Measurements from ENCODE around the gene CCR5AS.

The CCR5AS gene

DNA sequence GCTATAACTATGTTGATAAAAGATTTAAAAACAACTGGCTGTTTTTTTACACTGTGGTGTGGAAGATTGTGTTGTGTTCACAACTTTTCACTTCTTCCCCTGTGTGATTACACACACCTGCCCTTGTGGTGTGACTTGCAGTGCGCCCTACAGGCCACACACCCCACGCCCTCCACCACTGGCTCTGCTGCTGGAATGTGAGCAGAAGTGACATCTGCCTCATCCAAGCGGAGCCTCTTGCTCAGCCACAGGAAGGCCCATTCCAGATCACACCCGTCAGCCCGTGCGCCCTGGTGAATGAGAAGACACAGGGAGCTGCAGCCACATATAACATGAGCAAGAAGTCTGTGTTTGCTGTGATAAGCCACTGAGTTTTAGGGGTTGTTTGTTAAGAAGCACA is 46.0 kb downstream of the CCR5AS start:
- ATAC-seq: no peak
- Histone ChIP-seq H3K4me1 (peaks cover 0 to 13% (median 0%) of the 10 kb centered on the region in 3 donors), H3K27me3 (peaks cover 13% of the 10 kb centered on the region), H3K36me3 (no peaks in the 10 kb centered on the region), H3K4me3 (no peak overlapping the region), H3K9me3 (no peaks in the 10 kb centered on the region), H3K27ac (peak overlapping the region in 2 of 4 donors; percentile 9 to 38)
- TF ChIP-seq EP300 (IDR thresholded peaks at IDR 0.05) (no peak), POLR2AphosphoS5 (IDR thresholded peaks at IDR 0.05) (no peak), POLR2A (IDR thresholded peaks at IDR 0.05) (no peak), CTCF (IDR thresholded peaks at IDR 0.05) (no peak)
- WGBS, 2 donors (ENCODE audit: low coverage in 1 of 2): 66 to 83% methylated on average over 2 of the region's 6 CpGs

GRCh38 chr3:46359733-46360493 is 47.0 kb downstream of the CCR5AS start:
- ATAC-seq: peak; percentile 71

DNA sequence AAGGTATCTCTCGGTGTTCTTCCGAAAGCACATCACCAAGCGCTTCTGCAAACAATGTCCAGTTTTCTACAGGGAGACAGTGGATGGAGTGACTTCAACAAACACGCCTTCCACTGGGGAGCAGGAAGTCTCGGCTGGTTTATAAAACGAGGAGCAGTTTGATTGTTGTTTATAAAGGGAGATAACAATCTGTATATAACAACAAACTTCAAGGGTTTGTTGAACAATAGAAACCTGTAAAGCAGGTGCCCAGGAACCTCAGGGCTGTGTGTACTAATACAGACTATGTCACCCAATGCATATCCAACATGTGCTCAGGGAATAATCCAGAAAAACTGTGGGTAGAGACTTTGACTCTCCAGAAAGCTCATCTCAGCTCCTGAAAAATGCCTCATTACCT is 48.4 kb downstream of the CCR5AS start:
- Histone ChIP-seq H3K36me3 (no peaks in the 10 kb centered on the region), H3K4me3 (no peak overlapping the region), H3K27ac (no peak overlapping the region), H3K4me1 (peaks cover 0 to 13% (median 0%) of the 10 kb centered on the region in 3 donors), H3K9me3 (no peaks in the 10 kb centered on the region), H3K27me3 (peaks cover 16% of the 10 kb centered on the region)
- TF ChIP-seq POLR2A (IDR thresholded peaks at IDR 0.05) (no peak), POLR2AphosphoS5 (IDR thresholded peaks at IDR 0.05) (no peak), CTCF (IDR thresholded peaks at IDR 0.05) (no peak), EP300 (IDR thresholded peaks at IDR 0.05) (no peak)
- no peak for ATAC-seq
- WGBS, 2 donors (ENCODE audit: low coverage in 1 of 2): 85% methylated on average over 4 of the region's 6 CpGs; no CpG with 5 or more reads in 1 of the 2 donors

More at GRCh38 chr3:46359733-46360493, 47.0 kb downstream of the CCR5AS start:
- no peaks in the 10 kb centered on the region for H3K36me3 ChIP-seq
- no peaks in the 10 kb centered on the region for H3K9me3 ChIP-seq
- peaks cover 0 to 13% (median 0%) of the 10 kb centered on the region in 3 donors for H3K4me1 ChIP-seq
- WGBS, 2 donors (ENCODE audit: low coverage in 1 of 2): 23 to 40% methylated on average over 7 to 11 of the region's 11 CpGs
- H3K27me3 ChIP-seq: peaks cover 8% of the 10 kb centered on the region
- no peak for TF ChIP-seq POLR2AphosphoS5 (IDR thresholded peaks at IDR 0.05)
- TF ChIP-seq POLR2A (IDR thresholded peaks at IDR 0.05): no peak
- no peak for TF ChIP-seq CTCF (IDR thresholded peaks at IDR 0.05)
- no peak for TF ChIP-seq EP300 (IDR thresholded peaks at IDR 0.05)
- no peak overlapping the region for H3K4me3 ChIP-seq
- peak overlapping the region in 3 of 4 donors; percentile 18 to 53 (median 38) for H3K27ac ChIP-seq

DNA sequence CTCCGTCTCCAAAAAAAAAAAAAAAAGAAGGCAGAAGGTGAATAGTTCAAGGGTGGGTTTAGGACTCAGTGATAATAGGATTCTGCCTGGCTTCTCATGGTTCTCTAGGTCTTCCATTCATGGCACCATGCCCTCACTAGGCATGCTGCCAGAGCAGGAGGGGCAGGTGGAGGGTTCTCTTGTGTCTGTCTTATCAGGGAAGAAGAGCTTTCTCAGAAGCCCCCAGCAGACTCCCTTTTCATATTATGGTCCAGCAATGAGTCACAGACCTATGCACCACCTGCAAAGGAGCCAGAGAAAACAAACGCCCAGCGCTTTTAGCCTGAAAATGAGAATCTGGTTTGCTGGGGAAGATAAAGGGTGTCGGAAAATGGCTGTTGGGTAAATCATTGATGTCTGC is 50.0 kb downstream of the CCR5AS start:
- Histone ChIP-seq H3K27me3 (peaks cover 23% of the 10 kb centered on the region), H3K9me3 (no peaks in the 10 kb centered on the region), H3K4me3 (no peak overlapping the region), H3K36me3 (no peaks in the 10 kb centered on the region), H3K4me1 (peaks cover 0 to 13% (median 0%) of the 10 kb centered on the region in 3 donors), H3K27ac (no peak overlapping the region)
- no peak for TF ChIP-seq POLR2A (IDR thresholded peaks at IDR 0.05)
- no peak for TF ChIP-seq POLR2AphosphoS5 (IDR thresholded peaks at IDR 0.05)
- TF ChIP-seq CTCF (IDR thresholded peaks at IDR 0.05): no peak
- TF ChIP-seq EP300 (IDR thresholded peaks at IDR 0.05): no peak
- no peak for ATAC-seq
- 84% methylated on average over 3 of the region's 4 CpGs; no CpG with 5 or more reads in 1 of the 2 donors for WGBS, 2 donors (ENCODE audit: low coverage in 1 of 2)

GRCh38 chr3:46356276-46356675 is 50.6 kb downstream of the CCR5AS start:
- ATAC-seq: no peak
- no peak overlapping the region for H3K4me3 ChIP-seq
- WGBS, 2 donors (ENCODE audit: low coverage in 1 of 2): 26 to 50% methylated on average over 3 of the region's 3 CpGs
- peaks cover 30% of the 10 kb centered on the region for H3K27me3 ChIP-seq
- no peaks in the 10 kb centered on the region for H3K9me3 ChIP-seq
- no peaks in the 10 kb centered on the region for H3K36me3 ChIP-seq
- peaks cover 0 to 13% (median 0%) of the 10 kb centered on the region in 3 donors for H3K4me1 ChIP-seq
- TF ChIP-seq CTCF (IDR thresholded peaks at IDR 0.05) (no peak), POLR2AphosphoS5 (IDR thresholded peaks at IDR 0.05) (no peak), POLR2A (IDR thresholded peaks at IDR 0.05) (no peak), EP300 (IDR thresholded peaks at IDR 0.05) (no peak)
- no peak overlapping the region for H3K27ac ChIP-seq
